Measurements from ENCODE around the gene CEMIP2. TPM values are rescaled to one million over a fixed set of nuclear protein-coding genes. Genes with fewer than 3 reads are reported as not detected.

Gene CEMIP2
- total RNA-seq, 1 donor from 2014 or later, result 45.3 TPM

DNA sequence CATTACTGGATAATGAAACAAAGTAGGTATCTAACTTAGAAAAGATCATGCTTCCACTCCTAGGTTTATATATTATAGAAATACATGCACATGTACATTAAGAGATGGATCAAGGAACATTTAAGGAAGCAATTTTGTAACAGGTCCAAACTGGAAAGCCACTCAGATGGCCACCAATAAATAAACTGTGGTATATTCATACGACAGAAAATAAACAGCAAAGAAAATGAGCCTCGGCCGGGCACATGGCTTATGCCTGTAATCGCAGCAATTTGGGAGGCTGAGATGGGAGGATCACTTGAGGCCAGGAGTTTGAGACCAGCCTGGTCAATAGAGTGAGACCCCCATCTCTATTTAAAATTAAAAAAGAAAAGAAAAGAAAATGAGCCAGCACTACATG lies 25.6 kb downstream of the CEMIP2 start:
- Mint-ChIP-seq H3K4me1 (ENCODE audit: low read depth) (peaks cover 13% of the 10 kb centered on the region), H3K27ac (no peak overlapping the region)

GRCh38 chr9:71741926-71742648 lies 26.2 kb downstream of the CEMIP2 start:
- peaks cover 13% of the 10 kb centered on the region for H3K4me1 Mint-ChIP-seq (ENCODE audit: low read depth)
- H3K36me3 Mint-ChIP-seq (ENCODE audit: low read depth), result peaks cover 70% of the 10 kb centered on the region
- H3K9me3 Mint-ChIP-seq, result no peaks in the 10 kb centered on the region
- no peaks in the 10 kb centered on the region for H3K27me3 Mint-ChIP-seq (ENCODE audit: low read depth)
- no peak for DNase-seq (ENCODE audit: low spot score)
- H3K4me3 Mint-ChIP-seq (ENCODE audit: low read depth), result no peak overlapping the region
- intact Hi-C loops (cut with micrococcal nuclease), result no loop called here
- no peak overlapping the region for H3K27ac Mint-ChIP-seq

More for the DNA sequence above, 25.6 kb downstream of the CEMIP2 start:
- Mint-ChIP-seq H3K4me3 (ENCODE audit: low read depth) (no peak overlapping the region), H3K36me3 (ENCODE audit: low read depth) (peaks cover 71% of the 10 kb centered on the region), H3K9me3 (no peaks in the 10 kb centered on the region), H3K27me3 (ENCODE audit: low read depth) (no peaks in the 10 kb centered on the region)
- DNase-seq (ENCODE audit: low spot score), result no peak
- intact Hi-C loops (cut with micrococcal nuclease), result no loop called here

GRCh38 chr9:71740199-71740598 lies 28.1 kb downstream of the CEMIP2 start:
- intact Hi-C loops (cut with micrococcal nuclease), result no loop called here
- Mint-ChIP-seq H3K4me1 (ENCODE audit: low read depth) (peaks cover 9% of the 10 kb centered on the region), H3K27me3 (ENCODE audit: low read depth) (no peaks in the 10 kb centered on the region), H3K9me3 (no peaks in the 10 kb centered on the region), H3K27ac (no peak overlapping the region), H3K36me3 (ENCODE audit: low read depth) (peaks cover 67% of the 10 kb centered on the region), H3K4me3 (ENCODE audit: low read depth) (no peak overlapping the region)
- DNase-seq (ENCODE audit: low spot score), result no peak

DNA sequence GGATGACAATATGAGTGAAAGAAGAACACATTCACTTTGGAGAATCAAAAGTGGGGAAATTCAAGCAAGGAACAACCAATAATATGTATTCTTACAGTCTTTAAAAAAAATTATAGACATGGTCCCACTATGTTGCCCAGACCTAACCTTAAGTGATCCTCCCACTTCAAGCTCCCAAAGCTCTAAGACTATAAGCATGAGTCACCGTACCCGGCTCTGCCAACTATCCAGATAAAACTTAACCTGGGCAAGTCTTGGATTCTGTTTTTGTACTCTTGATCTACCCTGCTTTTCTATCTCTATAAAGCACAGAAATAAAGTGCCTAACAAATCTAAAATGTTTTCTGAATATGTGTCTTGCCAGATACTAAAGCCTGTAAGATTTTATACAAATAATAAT lies 30.9 kb downstream of the CEMIP2 start:
- DNase-seq (ENCODE audit: low spot score), result no peak
- Mint-ChIP-seq H3K36me3 (ENCODE audit: low read depth) (peaks cover 73% of the 10 kb centered on the region), H3K4me1 (ENCODE audit: low read depth) (peaks cover 13% of the 10 kb centered on the region), H3K4me3 (ENCODE audit: low read depth) (no peak overlapping the region), H3K9me3 (no peaks in the 10 kb centered on the region), H3K27me3 (ENCODE audit: low read depth) (no peaks in the 10 kb centered on the region), H3K27ac (no peak overlapping the region)
- intact Hi-C loops (cut with micrococcal nuclease), result no loop called here

GRCh38 chr9:71736236-71736635 lies 32.1 kb downstream of the CEMIP2 start:
- Mint-ChIP-seq H3K27ac (no peak overlapping the region), H3K4me1 (ENCODE audit: low read depth) (peaks cover 11% of the 10 kb centered on the region), H3K36me3 (ENCODE audit: low read depth) (peaks cover 74% of the 10 kb centered on the region), H3K9me3 (no peaks in the 10 kb centered on the region), H3K27me3 (ENCODE audit: low read depth) (no peaks in the 10 kb centered on the region), H3K4me3 (ENCODE audit: low read depth) (no peak overlapping the region)
- DNase-seq (ENCODE audit: low spot score), result no peak
- intact Hi-C loops (cut with micrococcal nuclease), result no loop called here

- Mint-ChIP-seq H3K27me3 (ENCODE audit: low read depth) (no peaks in the 10 kb centered on the region), H3K36me3 (ENCODE audit: low read depth) (peaks cover 81% of the 10 kb centered on the region), H3K4me3 (ENCODE audit: low read depth) (no peak overlapping the region), H3K4me1 (ENCODE audit: low read depth) (peaks cover 11% of the 10 kb centered on the region), H3K27ac (no peak overlapping the region), H3K9me3 (no peaks in the 10 kb centered on the region)
- intact Hi-C loops (cut with micrococcal nuclease), result no loop called here
- no peak for DNase-seq (ENCODE audit: low spot score)
These were observed 33.4 kb downstream of the CEMIP2 start for GRCh38 chr9:71734950-71735349.

DNA sequence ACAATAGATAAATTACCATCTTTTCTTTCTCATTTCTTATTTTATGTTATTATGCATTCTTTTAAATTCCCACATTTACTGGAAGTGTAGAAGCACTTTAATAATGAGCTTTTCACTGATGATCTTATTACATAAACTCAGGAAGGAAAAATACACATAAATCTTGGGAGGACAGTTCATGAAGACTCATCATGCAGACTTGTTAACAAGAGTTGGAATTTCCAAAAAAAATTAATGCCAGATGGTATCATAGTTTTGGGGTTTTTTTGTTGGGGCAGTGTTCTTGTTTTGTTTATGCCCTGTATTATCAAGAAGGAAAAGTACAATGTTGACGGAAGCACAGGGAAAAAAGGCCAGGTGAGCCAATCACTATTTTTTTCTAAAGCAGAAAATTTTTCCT lies 35.1 kb downstream of the CEMIP2 start:
- intact Hi-C loops (cut with micrococcal nuclease), result no loop called here
- H3K27ac Mint-ChIP-seq, result no peak overlapping the region
- peaks cover 11% of the 10 kb centered on the region for H3K4me1 Mint-ChIP-seq (ENCODE audit: low read depth)
- no peak for DNase-seq (ENCODE audit: low spot score)
- H3K36me3 Mint-ChIP-seq (ENCODE audit: low read depth), result peaks cover 79% of the 10 kb centered on the region
- H3K4me3 Mint-ChIP-seq (ENCODE audit: low read depth), result no peak overlapping the region
- H3K9me3 Mint-ChIP-seq, result no peaks in the 10 kb centered on the region
- H3K27me3 Mint-ChIP-seq (ENCODE audit: low read depth), result no peaks in the 10 kb centered on the region

GRCh38 chr9:71729816-71730526 lies 38.3 kb downstream of the CEMIP2 start:
- intact Hi-C loops (cut with micrococcal nuclease), result no loop called here
- Mint-ChIP-seq H3K27ac (no peak overlapping the region), H3K4me1 (ENCODE audit: low read depth) (peaks cover 4% of the 10 kb centered on the region), H3K4me3 (ENCODE audit: low read depth) (no peak overlapping the region), H3K9me3 (no peaks in the 10 kb centered on the region), H3K36me3 (ENCODE audit: low read depth) (peaks cover 75% of the 10 kb centered on the region), H3K27me3 (ENCODE audit: low read depth) (no peaks in the 10 kb centered on the region)
- no peak for DNase-seq (ENCODE audit: low spot score)

GRCh38 chr9:71726723-71727122 lies 41.6 kb downstream of the CEMIP2 start:
- no peak for DNase-seq (ENCODE audit: low spot score)
- Mint-ChIP-seq H3K27me3 (ENCODE audit: low read depth) (no peaks in the 10 kb centered on the region), H3K4me3 (ENCODE audit: low read depth) (no peak overlapping the region), H3K27ac (no peak overlapping the region), H3K4me1 (ENCODE audit: low read depth) (no peaks in the 10 kb centered on the region), H3K9me3 (no peaks in the 10 kb centered on the region), H3K36me3 (ENCODE audit: low read depth) (peaks cover 74% of the 10 kb centered on the region)
- intact Hi-C loops (cut with micrococcal nuclease), result no loop called here

DNA sequence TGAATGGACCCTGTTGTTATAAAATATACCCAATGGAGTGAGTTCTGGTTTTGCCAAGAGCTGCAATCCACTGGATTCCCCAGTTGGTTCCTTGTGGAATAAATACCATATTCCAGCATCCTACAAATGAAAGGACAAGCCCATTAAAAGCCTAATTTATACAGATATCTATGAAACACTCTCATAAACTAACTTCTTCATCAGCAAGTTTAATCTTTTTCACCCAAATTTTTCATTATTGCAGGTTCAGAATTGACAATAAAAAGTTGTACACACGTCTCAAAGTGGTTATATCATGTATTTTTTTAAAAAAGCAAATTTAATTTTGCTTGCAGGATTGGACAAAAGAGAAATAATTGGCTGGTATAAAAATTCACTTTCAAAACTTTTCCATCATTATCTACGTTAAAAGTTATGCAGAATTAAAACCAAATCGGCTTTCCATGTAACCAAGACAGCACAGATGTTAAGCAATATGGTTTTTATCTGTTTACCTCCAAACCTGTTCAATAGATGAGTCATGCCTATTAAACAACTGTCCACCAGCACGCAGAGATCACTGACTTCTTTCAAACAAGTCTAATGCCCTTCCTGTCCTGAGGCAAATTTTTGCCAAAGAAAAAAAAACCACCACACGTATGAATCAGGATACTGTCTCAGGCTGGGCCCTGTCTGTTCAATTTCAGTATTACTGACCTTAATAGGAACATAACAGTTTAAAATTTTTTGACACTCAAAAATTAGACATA lies 42.5 kb downstream of the CEMIP2 start:
- H3K36me3 Mint-ChIP-seq (ENCODE audit: low read depth), result peaks cover 73% of the 10 kb centered on the region
- H3K4me3 Mint-ChIP-seq (ENCODE audit: low read depth), result no peak overlapping the region
- intact Hi-C loops (cut with micrococcal nuclease), result no loop called here
- no peaks in the 10 kb centered on the region for H3K9me3 Mint-ChIP-seq
- DNase-seq (ENCODE audit: low spot score), result no peak
- H3K4me1 Mint-ChIP-seq (ENCODE audit: low read depth), result peaks cover 4% of the 10 kb centered on the region
- H3K27ac Mint-ChIP-seq, result no peak overlapping the region
- H3K27me3 Mint-ChIP-seq (ENCODE audit: low read depth), result no peaks in the 10 kb centered on the region

- Mint-ChIP-seq H3K36me3 (ENCODE audit: low read depth) (peaks cover 66% of the 10 kb centered on the region), H3K4me1 (ENCODE audit: low read depth) (peaks cover 5% of the 10 kb centered on the region), H3K27ac (no peak overlapping the region), H3K4me3 (ENCODE audit: low read depth) (no peak overlapping the region), H3K9me3 (no peaks in the 10 kb centered on the region), H3K27me3 (ENCODE audit: low read depth) (no peaks in the 10 kb centered on the region)
- DNase-seq (ENCODE audit: low spot score), result no peak
- intact Hi-C loops (cut with micrococcal nuclease), result loop anchor here (5.0 kb wide), 1 partner anchor 45 kb away; the partner anchor contains the start of gene CEMIP2
These were observed 46.5 kb downstream of the CEMIP2 start for GRCh38 chr9:71721855-71722254.

DNA sequence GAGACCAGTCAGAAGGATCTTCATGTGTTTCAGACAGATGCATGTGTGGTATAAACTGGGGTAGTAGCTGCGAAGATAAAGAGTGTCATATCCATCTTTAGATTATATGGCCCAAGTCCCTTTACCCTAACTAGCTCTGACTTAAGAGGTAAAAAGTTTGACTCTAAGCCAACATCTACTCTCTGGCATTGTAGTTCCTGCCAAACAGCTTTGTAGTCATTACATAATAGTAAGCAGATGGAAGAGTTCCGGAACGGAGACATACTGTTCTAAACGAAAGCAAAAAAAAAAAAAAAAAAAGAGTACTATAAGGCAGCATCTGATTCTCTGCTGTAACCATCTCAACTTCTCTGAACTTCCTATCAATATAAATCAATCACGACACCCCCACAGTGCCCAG lies 48.8 kb downstream of the CEMIP2 start:
- H3K4me1 Mint-ChIP-seq (ENCODE audit: low read depth), result peaks cover 5% of the 10 kb centered on the region
- H3K9me3 Mint-ChIP-seq, result no peaks in the 10 kb centered on the region
- intact Hi-C loops (cut with micrococcal nuclease), result loop anchor here (10.0 kb wide), 1 partner anchor 115 kb away; no protein-coding TSS in a partner anchor
- no peaks in the 10 kb centered on the region for H3K27me3 Mint-ChIP-seq (ENCODE audit: low read depth)
- H3K27ac Mint-ChIP-seq, result no peak overlapping the region
- DNase-seq (ENCODE audit: low spot score), result no peak
- peaks cover 48% of the 10 kb centered on the region for H3K36me3 Mint-ChIP-seq (ENCODE audit: low read depth)
- no peak overlapping the region for H3K4me3 Mint-ChIP-seq (ENCODE audit: low read depth)

DNA sequence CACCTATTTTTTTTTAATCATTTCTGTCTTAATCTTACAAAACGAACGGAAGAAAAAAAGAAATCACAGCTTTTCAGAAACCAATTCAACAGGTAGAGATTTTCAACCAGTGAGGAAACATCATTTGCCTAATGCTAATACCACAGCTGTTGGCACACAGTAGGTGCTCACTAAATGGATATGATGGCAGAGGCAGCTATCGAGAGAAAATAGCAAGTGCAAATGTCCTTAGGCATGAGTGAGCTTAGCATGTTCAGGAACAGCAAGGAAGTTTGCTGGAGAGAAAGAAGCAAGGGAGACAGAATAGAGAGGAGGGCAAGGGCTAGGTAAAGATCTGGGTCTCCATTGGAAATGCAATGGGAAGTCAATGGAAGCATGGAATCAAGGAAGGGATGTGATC lies 49.2 kb downstream of the CEMIP2 start:
- no peak overlapping the region for H3K4me3 Mint-ChIP-seq (ENCODE audit: low read depth)
- H3K27me3 Mint-ChIP-seq (ENCODE audit: low read depth), result no peaks in the 10 kb centered on the region
- no peak overlapping the region for H3K27ac Mint-ChIP-seq
- DNase-seq (ENCODE audit: low spot score), result no peak
- intact Hi-C loops (cut with micrococcal nuclease), result loop anchor here (10.0 kb wide), 1 partner anchor 114 kb away; no protein-coding TSS in a partner anchor
- no peaks in the 10 kb centered on the region for H3K9me3 Mint-ChIP-seq
- H3K4me1 Mint-ChIP-seq (ENCODE audit: low read depth), result peaks cover 5% of the 10 kb centered on the region
- peaks cover 48% of the 10 kb centered on the region for H3K36me3 Mint-ChIP-seq (ENCODE audit: low read depth)

Data from activated T-helper 2 cell treated with anti-CD3 and anti-CD28 coated beads, Interferon-gamma antibody, Interleukin-2, Interleukin-4, amounts not matched to agents 10 μg/mL and 5 μg/mL and 100 μg/mL, durations not matched to agents 14 hours and 24 hours and 36 hours (primary cell).